K562 (cell line): ENCODE results near the gene CNOT4. TPM values are rescaled to one million over a fixed set of nuclear protein-coding genes. Genes with fewer than 3 reads are reported as not detected.

Experiments
- ATAC-seq: fragments of 200-7000 bp; cut with Tn5 transposase; 3 replicates; pipeline ENCODE4 v1.9.1; 2020; ENCODE audit warnings: moderate library complexity
- BruUV-seq: library from RNA; stranded (reverse); fragments of 400-500 nt; replicated peaks from 2 replicates; lab custom pipeline; 2021; lab: Mats Ljungman, UMichigan
- CTCF ChIA-PET: fragments of 300-600 bp; formaldehyde crosslinking; extraction: SDS; loops from one replicate; lab custom pipeline; 2021; ENCODE audit warnings: low intra/inter-chr PET ratio; lab: Yijun Ruan, JAX
- POLR2A ChIA-PET: fragments of 300-600, 350-650 bp; sonication (Branson Sonifier 250); formaldehyde crosslinking; extraction: SDS; loops from one replicate; lab custom pipeline; 2021; ENCODE audit warnings: antibody characterized with exemption, inconsistent platforms; lab: Yijun Ruan, JAX
- DNase-seq, 4 experiments: peaks; one replicate each; pipeline versions ENCODE4 v3.0.0 to v3.0.0-alpha.2; 2011 to 2018; ENCODE audit warnings: low spot score in 3 of 4, mixed read lengths in 3 of 4; ENCODE audit errors: extremely low read depth in 1 of 4
- FAIRE-seq: peaks from 2 replicates; lab custom pipeline; 2011; peaks lifted over from hg19 to GRCh38; lab: Jason Lieb, UNC
- H2AFZ ChIP-seq: 2 replicates; pipeline ENCODE4 v1.6.0; 2011; ENCODE audit warnings: low read depth, low read length, control low read depth, inconsistent platforms
- H3K27ac ChIP-seq: fragments of 200-600 bp; 3 replicates; pipeline ENCODE4 v1.8.0; 2011; ENCODE audit warnings: low read depth, mild to moderate bottlenecking, control low read depth, inconsistent platforms, low read length, moderate library complexity, mixed read lengths; ENCODE audit errors: extremely low read depth
- H3K27me3 ChIP-seq, 2 experiments: fragments of 300-600 bp in 1 of 2; 2 replicates in 1 of 2; 3 replicates in 1 of 2; pipeline versions ENCODE4 v1.6.0 to v1.8.0; 2011; ENCODE audit warnings: inconsistent platforms in 2 of 2, low read length in 2 of 2, mild to moderate bottlenecking in 1 of 2, mixed read lengths in 1 of 2, moderate library complexity in 1 of 2; ENCODE audit not compliant: control insufficient read depth in 2 of 2, insufficient read depth in 2 of 2
- H3K36me3 ChIP-seq: fragments of 300-600 bp; 3 replicates; pipeline ENCODE4 v1.8.0; 2011; ENCODE audit warnings: mild to moderate bottlenecking, low read length, inconsistent platforms; ENCODE audit not compliant: control insufficient read depth, insufficient read depth
- H3K4me1 ChIP-seq, 2 experiments: fragments of 200-600 bp in 1 of 2; replicated peaks in 1 of 2; 2 replicates in 1 of 2; 3 replicates in 1 of 2; pipeline versions ENCODE4 v1.5.1 to v1.8.0; 2011; ENCODE audit warnings: inconsistent platforms in 2 of 2, low read length in 2 of 2, mild to moderate bottlenecking in 1 of 2, mixed read lengths in 1 of 2, moderate library complexity in 1 of 2; ENCODE audit not compliant: control insufficient read depth in 2 of 2, insufficient read depth in 2 of 2
- H3K4me2 ChIP-seq: 2 replicates; pipeline ENCODE4 v1.6.1; 2011; ENCODE audit warnings: low read length, control low read depth, inconsistent platforms, mixed read lengths; ENCODE audit not compliant: insufficient read depth
- H3K4me3 ChIP-seq: fragments of 200-600 bp; sonication (generic), shearing (Covaris generic); 2 replicates; pipeline ENCODE4 v1.5.1; 2016; ENCODE audit warnings: control low read depth, inconsistent platforms
- H3K79me2 ChIP-seq: fragments of 200-600 bp; 3 replicates; pipeline ENCODE4 v1.8.0; 2011; ENCODE audit warnings: low read length, inconsistent platforms; ENCODE audit not compliant: control insufficient read depth, insufficient read depth
- H3K9ac ChIP-seq, 2 experiments: 2 replicates each; pipeline versions ENCODE4 v1.6.0 to v1.6.1; 2011; ENCODE audit warnings: low read depth in 2 of 2, low read length in 2 of 2, control low read depth in 1 of 2, inconsistent platforms in 1 of 2, mild to moderate bottlenecking in 1 of 2, mixed read lengths in 1 of 2; ENCODE audit not compliant: insufficient read depth in 1 of 2
- H3K9me1 ChIP-seq: one replicate; pipeline ENCODE4 v1.6.0; 2011; ENCODE audit warnings: inconsistent platforms, mild to moderate bottlenecking, low read length, moderate library complexity; ENCODE audit not compliant: control insufficient read depth, insufficient read depth
- H3K9me3 ChIP-seq: replicated peaks from 2 replicates; pipeline ENCODE4 v1.5.1; 2011; ENCODE audit warnings: low read depth, low read length, inconsistent platforms; ENCODE audit not compliant: control insufficient read depth, insufficient read depth
- H4K20me1 ChIP-seq: replicated peaks from 2 replicates; pipeline ENCODE4 v1.6.1; 2011; ENCODE audit warnings: low read length, inconsistent platforms, mixed read lengths; ENCODE audit not compliant: control insufficient read depth, insufficient read depth
- ATF4 ChIP-seq: fragments of 450-650 bp; formaldehyde crosslinking; IDR thresholded peaks from 2 replicates; pipeline ENCODE4 v1.4.0; 2022; ENCODE audit warnings: mild to moderate bottlenecking, moderate library complexity
- BACH1 ChIP-seq: fragments of 200-800 bp; sonication (Bioruptor generic); IDR thresholded peaks from 2 replicates; pipeline ENCODE4 v1.6.1; 2016; ENCODE audit warnings: missing genetic modification characterization, missing compliant biosample characterization
- CEBPB ChIP-seq: fragments of 450-650 bp; IDR thresholded peaks from 2 replicates; pipeline ENCODE4 v1.6.1; 2016; ENCODE audit warnings: missing genetic modification characterization, missing compliant biosample characterization
- CEBPG ChIP-seq, 3 experiments: fragments of 200-800 bp in 1 of 3; sonication (Bioruptor generic) in 1 of 3; sonication (generic) in 1 of 3; formaldehyde crosslinking in 1 of 3; IDR thresholded peaks in 2 of 3; conservative IDR thresholded peaks in 1 of 3; 2 replicates each; pipeline versions ENCODE4 v1.6.1 to v1.8.0; 2016 to 2022; ENCODE audit warnings: missing compliant biosample characterization in 2 of 3, missing genetic modification characterization in 2 of 3, mild to moderate bottlenecking in 1 of 3, missing genetic modification reagents in 1 of 3
- CHAMP1 ChIP-seq: fragments of 450-650 bp; IDR thresholded peaks from 2 replicates; pipeline ENCODE4 v1.6.1; 2016; ENCODE audit warnings: mild to moderate bottlenecking
- ESRRA ChIP-seq: fragments of 450-650 bp; IDR thresholded peaks from 2 replicates; pipeline ENCODE4 v1.6.1; 2014; ENCODE audit warnings: low read depth, mild to moderate bottlenecking, moderate library complexity, borderline replicate concordance
- GTF2E2 ChIP-seq: fragments of 200-800 bp; sonication (Bioruptor generic); IDR thresholded peaks from 2 replicates; pipeline ENCODE4 v1.6.1; 2016; ENCODE audit warnings: missing genetic modification characterization, missing compliant biosample characterization
- IRF9 ChIP-seq: fragments of 450-650 bp; IDR thresholded peaks from 2 replicates; pipeline ENCODE4 v1.6.1; 2016; ENCODE audit warnings: missing biosample characterization, missing genetic modification characterization
- JUND ChIP-seq, 2 experiments: IDR thresholded peaks; 2 replicates in 1 of 2; 3 replicates in 1 of 2; pipeline ENCODE4 v1.6.1; 2011; ENCODE audit warnings: borderline replicate concordance in 2 of 2, low read depth in 2 of 2, low read length in 2 of 2, improper control_type of control experiment in 1 of 2, missing biosample characterization in 1 of 2, missing genetic modification characterization in 1 of 2, missing genetic modification reagents in 1 of 2
- MNT ChIP-seq, 2 experiments: fragments of 450-650 bp; conservative IDR thresholded peaks; 2 replicates each; pipeline ENCODE4 v1.6.1; 2017; ENCODE audit warnings: mild to moderate bottlenecking in 2 of 2, moderate library complexity in 2 of 2
- MYC ChIP-seq, 2 experiments: fragments of 250-450 bp in 1 of 2; sonication (Bioruptor Pico) in 1 of 2; IDR thresholded peaks; 2 replicates each; pipeline versions ENCODE4 v1.5.1 to v1.6.1; 2012 to 2021; ENCODE audit warnings: low read depth in 2 of 2, borderline replicate concordance in 1 of 2, improper control_type of control experiment in 1 of 2, low read length in 1 of 2, mild to moderate bottlenecking in 1 of 2, moderate library complexity in 1 of 2
- SMARCA4 ChIP-seq: fragments of 450-650 bp; IDR thresholded peaks from 2 replicates; pipeline ENCODE4 v1.6.1; 2016
- TRIM24 ChIP-seq, 2 experiments: fragments of 450-650 bp; IDR thresholded peaks; 2 replicates each; pipeline ENCODE4 v1.6.1; 2016
- XRCC3 ChIP-seq: fragments of 450-650 bp; IDR thresholded peaks from 2 replicates; pipeline ENCODE4 v1.6.1; 2017; ENCODE audit warnings: mild to moderate bottlenecking, moderate library complexity
- ZSCAN32 ChIP-seq: fragments of 450-650 bp; formaldehyde crosslinking; IDR thresholded peaks from 2 replicates; pipeline ENCODE4 v1.4.0; 2020; ENCODE audit warnings: mild to moderate bottlenecking, moderate library complexity
- WGBS: fragments of 100-300 bp; shearing (Covaris generic); methylation state at CpG from one replicate; pipeline ENCODE4 v1.1.6; 2016; ENCODE audit warnings: low coverage, mixed read lengths; ENCODE audit not compliant: insufficient coverage; ENCODE audit errors: missing lambda C conversion rate; 5-methylcytosine and 5-hydroxymethylcytosine counted together
- in situ Hi-C: fragments of 300-500 bp; cut with MboI; formaldehyde crosslinking; loops from 4 replicates; pipeline ENCODE4 v1.15.0; 2018; ENCODE audit warnings: inconsistent platforms, mixed read lengths
- intact Hi-C: fragments of 100-400 bp; cut with micrococcal nuclease; formaldehyde crosslinking; loops from 2 replicates; pipeline ENCODE4 v1.14.2; 2022
- polyA plus RNA-seq, 8 experiments: library from polyadenylated mRNA; depleted of rRNA in 4 of 8; stranded (reverse) in 5 of 8; unstranded in 3 of 8; fragments of >200 nt; fragmentation: Nextera tagmentation in 2 of 8; fragmentation: Illumina TruSeq in 1 of 8; extraction: Ambion mirVana in 2 of 8; extraction: Trizol in 1 of 8; gene quantifications; 2 replicates each; pipeline versions ENCODE4 v1.2.1 to v1.2.3, GENCODE V29; 2011 to 2014; ENCODE audit warnings: inconsistent platforms in 1 of 8, missing spikeins in 1 of 8
- total RNA-seq, 7 experiments: library from RNA; depleted of rRNA in 6 of 7; stranded (reverse); fragments of >200 nt in 6 of 7; fragmentation: Illumina TruSeq in 2 of 7; extraction: Trizol in 2 of 7; gene quantifications; 2 replicates each; pipeline versions ENCODE4 v1.2.1 to v1.2.3, GENCODE V29; 2011 to 2021; ENCODE audit warnings: low replicate concordance in 1 of 7

Gene CNOT4
- total and polyA plus RNA-seq, 9 of the 15 experiments (the other 6 are each of a cell fraction or from before 2014, with no cell fraction given), result 8.6 to 24.1 (median 15.4) TPM

- Histone ChIP-seq H3K9ac (no peak overlapping the region), H3K79me2 (peaks cover 81% of the 10 kb centered on the region), H3K9me1 (no peaks in the 10 kb centered on the region), H3K4me2 (no peak overlapping the region), H3K9me3 (no peaks in the 10 kb centered on the region), H3K4me3 (no peak overlapping the region), H3K27me3 (no peaks in the 10 kb centered on the region), H3K4me1 (peaks cover 4 to 6% of the 10 kb centered on the region in 2 experiments; a peak in 2 of 5 replicates), H4K20me1 (no peaks in the 10 kb centered on the region), H3K36me3 (peaks cover under 1% of the 10 kb centered on the region; the same call in 1 of the 3 replicates), H3K27ac (no peak overlapping the region), H2AFZ (no peak overlapping the region)
- CTCF ChIA-PET, result no interaction called here
- no peak for ATAC-seq
- POLR2A ChIA-PET, result interaction anchor here (0.8 to 2.0 kb wide), 3 partner anchors 9 to 26 kb away, joined by 4 to 7 read pairs (median 6); partner anchors contain the start of gene CNOT4
- WGBS, result 43% methylated on average over 3 of the region's 3 CpGs
- DNase-seq, result no peak
- FAIRE-seq, result no peak
- in situ Hi-C loops (no loop called here), intact Hi-C loops (no loop called here)
- BruUV-seq, result no TSS peak
- TF ChIP-seq IRF9 (tag) (peak; percentile 90), GTF2E2 (tag) (0 out of 2 replicates have a peak, but pooled peaks have one; percentile 25), CEBPB (peak; percentile 96), TRIM24 (IDR thresholded peaks at IDR 0.05) (peak; percentile 92 to 93), JUND (IDR thresholded peaks at IDR 0.05; ENCODE audit: borderline replicate concordance, low read depth, low read length) (peak; percentile 44; the same call in 1 of the 2 replicates), JUND (tag; IDR thresholded peaks at IDR 0.05; ENCODE audit: borderline replicate concordance, low read depth, low read length) (no peak; the same call in 2 of the 3 replicates), CEBPG (CRISPR knock-in tag; IDR thresholded peaks at IDR 0.05) (peak; percentile 88), CEBPG (tag; conservative IDR thresholded peaks at IDR 0.05 in 1 of 2, IDR thresholded peaks at IDR 0.05 in 1 of 2) (peak; percentile 98 to 99), XRCC3 (no peak), SMARCA4 (peak; percentile 46; the same call in 1 of the 2 replicates), ZSCAN32 (CRISPR knock-in tag) (peak; percentile 91), BACH1 (tag) (peak; percentile 61; the same call in 1 of the 2 replicates), CHAMP1 (0 out of 2 replicates have a peak, but pooled peaks have one; percentile 28), ESRRA (no peak), MNT (conservative IDR thresholded peaks at IDR 0.05) (0 out of 4 replicates have a peak, but pooled peaks of 1 of the 2 experiments have one; percentile 23), ATF4 (CRISPR knock-in tag) (peak; percentile 91), MYC (IDR thresholded peaks at IDR 0.05; ENCODE audit: low read depth, low read length) (no peak), MYC (CRISPR knock-in tag; IDR thresholded peaks at IDR 0.05; ENCODE audit: borderline replicate concordance, low read depth) (0 out of 2 replicates have a peak, but pooled peaks have one; percentile 13)
Measured at GRCh38 chr7:135499818-135500217, 10.1 kb downstream of the CNOT4 start.
